GM18519 (cell line): ENCODE results near the gene NKAIN2.
"Not testable (repeated sequence)": the region's sequence is repeated elsewhere in the genome, so short reads cannot be mapped to it uniquely, and the experiment has no call there.

Experiments
- ATAC-seq: cut with Tn5 transposase; IDR thresholded peaks from one replicate; pipeline ENCODE4 v1.9.1; 2021; ENCODE audit warnings: mild to moderate bottlenecking, moderate library complexity; ENCODE audit not compliant: unreplicated experiment, low FRiP score

NKAIN2 gene

GRCh38 chr6:124400261-124400999 is 596.8 kb downstream of the NKAIN2 start:
- ATAC-seq: no peak

GRCh38 chr6:124410425-124410824 is 606.8 kb downstream of the NKAIN2 start:
- not testable (repeated sequence) for ATAC-seq

GRCh38 chr6:124412657-124413056 is 609.0 kb downstream of the NKAIN2 start:
- not testable (repeated sequence) for ATAC-seq

GRCh38 chr6:124420116-124420840 is 616.6 kb downstream of the NKAIN2 start:
- ATAC-seq: no peak

- no peak for ATAC-seq
Observed at GRCh38 chr6:124423621-124424020, 620.0 kb downstream of the NKAIN2 start.

- ATAC-seq: no peak
Observed at GRCh38 chr6:124430740-124431318, 627.2 kb downstream of the NKAIN2 start.

- ATAC-seq: no peak
Observed at GRCh38 chr6:124432620-124433019, 629.0 kb downstream of the NKAIN2 start.

- ATAC-seq: no peak
Observed at GRCh38 chr6:124433387-124434160, 629.9 kb downstream of the NKAIN2 start.

- ATAC-seq: no peak
Observed at GRCh38 chr6:124434421-124434820, 630.8 kb downstream of the NKAIN2 start.

GRCh38 chr6:124436803-124437202 is 633.1 kb downstream of the NKAIN2 start:
- ATAC-seq: no peak

GRCh38 chr6:124438546-124439065 is 634.9 kb downstream of the NKAIN2 start:
- ATAC-seq: no peak

- ATAC-seq: no peak
Observed at GRCh38 chr6:124441450-124441849, 637.8 kb downstream of the NKAIN2 start.

- no peak for ATAC-seq
Observed at GRCh38 chr6:124443541-124443940, 639.9 kb downstream of the NKAIN2 start.

GRCh38 chr6:124445581-124445980 is 641.9 kb downstream of the NKAIN2 start:
- no peak for ATAC-seq

GRCh38 chr6:124446961-124447360 is 643.3 kb downstream of the NKAIN2 start:
- ATAC-seq: no peak

- no peak for ATAC-seq
Observed at GRCh38 chr6:124459268-124459667, 655.6 kb downstream of the NKAIN2 start.

- no peak for ATAC-seq
Observed at GRCh38 chr6:124462750-124463149, 659.1 kb downstream of the NKAIN2 start.

- no peak for ATAC-seq
Observed at GRCh38 chr6:124463271-124463670, 659.6 kb downstream of the NKAIN2 start.

- ATAC-seq: not testable (repeated sequence)
Observed at GRCh38 chr6:124464600-124464999, 660.9 kb downstream of the NKAIN2 start.

- no peak for ATAC-seq
Observed at GRCh38 chr6:124466949-124467348, 663.3 kb downstream of the NKAIN2 start.

GRCh38 chr6:124467366-124467765 is 663.7 kb downstream of the NKAIN2 start:
- no peak for ATAC-seq
